Inferior parietal cortex (tissue), 1 donor: ENCODE measurements around the gene ETV4.

Experiments used
- DNase-seq: peaks from one replicate; pipeline ENCODE4 v3.0.0-alpha.2; 2016; ENCODE audit errors: extremely low spot score

Gene ETV4

GRCh38 chr17:43546319-43547188, at the start of gene ETV4:
Gene ETV4, minus strand, starts transcription at chr17:43546340. Its CDS starts 723 bp downstream, at chr17:43545617.
- peak; percentile 84 for DNase-seq

DNA sequence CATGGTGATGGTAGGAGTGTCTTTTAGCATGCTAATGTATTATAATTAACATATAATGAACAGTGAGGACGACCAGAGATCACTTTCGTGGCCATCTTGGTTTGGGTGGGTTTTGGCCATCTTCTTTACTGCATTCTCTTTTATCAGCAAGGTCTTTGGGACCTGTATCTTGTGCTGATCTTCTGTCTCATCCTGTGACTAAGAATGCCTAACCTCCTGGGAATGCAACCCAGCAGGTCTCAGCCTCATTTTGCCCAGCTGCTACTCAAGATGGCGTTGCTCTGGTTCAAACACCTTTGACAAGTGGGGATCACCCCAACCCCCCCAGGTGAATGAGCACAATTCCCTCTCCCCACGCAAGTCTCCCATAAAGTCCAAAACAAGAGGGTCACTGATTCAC, 49.3 kb upstream of the ETV4 start:
- no peak for DNase-seq

DNA sequence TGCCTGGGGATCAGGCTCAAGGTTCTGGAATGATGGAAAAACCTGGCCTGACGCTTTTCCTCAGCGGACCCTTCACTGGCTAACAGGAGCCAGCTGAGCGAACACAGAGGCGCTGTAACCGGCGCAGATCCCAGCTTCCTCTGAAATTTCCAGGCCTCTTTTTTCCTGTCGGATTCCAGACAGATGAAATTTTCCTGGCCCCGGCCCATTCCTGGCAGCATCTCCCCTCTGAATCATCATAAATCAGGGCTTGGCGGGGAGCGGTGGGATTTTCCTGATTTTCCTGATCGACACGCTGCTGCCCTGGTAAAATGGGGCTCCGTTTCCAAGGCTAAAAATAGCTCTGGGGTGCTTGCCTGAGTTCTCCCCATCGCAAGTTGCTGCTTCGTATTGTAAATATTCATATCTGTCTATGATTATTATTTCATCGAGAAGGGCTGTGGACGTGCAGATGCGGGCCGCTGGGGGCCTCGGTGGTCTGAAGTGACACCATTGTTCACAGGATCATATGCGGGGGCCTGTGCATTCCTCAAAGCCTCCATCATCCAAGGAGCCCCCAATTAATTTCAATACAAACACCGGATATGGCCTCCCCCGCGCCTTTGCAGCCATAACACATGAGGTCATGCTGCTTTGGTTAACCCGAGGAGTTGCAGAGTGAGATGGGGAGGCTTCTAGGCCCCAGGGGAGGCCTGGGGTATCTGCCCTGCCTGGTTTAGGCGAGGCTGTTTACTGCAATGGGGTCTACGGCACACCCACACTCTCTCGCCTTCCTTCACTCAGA, 45.8 kb upstream of the ETV4 start:
- DNase-seq = no peak

- no peak for DNase-seq
Observed at GRCh38 chr17:43591001-43591400, 44.9 kb upstream of the ETV4 start.

DNA sequence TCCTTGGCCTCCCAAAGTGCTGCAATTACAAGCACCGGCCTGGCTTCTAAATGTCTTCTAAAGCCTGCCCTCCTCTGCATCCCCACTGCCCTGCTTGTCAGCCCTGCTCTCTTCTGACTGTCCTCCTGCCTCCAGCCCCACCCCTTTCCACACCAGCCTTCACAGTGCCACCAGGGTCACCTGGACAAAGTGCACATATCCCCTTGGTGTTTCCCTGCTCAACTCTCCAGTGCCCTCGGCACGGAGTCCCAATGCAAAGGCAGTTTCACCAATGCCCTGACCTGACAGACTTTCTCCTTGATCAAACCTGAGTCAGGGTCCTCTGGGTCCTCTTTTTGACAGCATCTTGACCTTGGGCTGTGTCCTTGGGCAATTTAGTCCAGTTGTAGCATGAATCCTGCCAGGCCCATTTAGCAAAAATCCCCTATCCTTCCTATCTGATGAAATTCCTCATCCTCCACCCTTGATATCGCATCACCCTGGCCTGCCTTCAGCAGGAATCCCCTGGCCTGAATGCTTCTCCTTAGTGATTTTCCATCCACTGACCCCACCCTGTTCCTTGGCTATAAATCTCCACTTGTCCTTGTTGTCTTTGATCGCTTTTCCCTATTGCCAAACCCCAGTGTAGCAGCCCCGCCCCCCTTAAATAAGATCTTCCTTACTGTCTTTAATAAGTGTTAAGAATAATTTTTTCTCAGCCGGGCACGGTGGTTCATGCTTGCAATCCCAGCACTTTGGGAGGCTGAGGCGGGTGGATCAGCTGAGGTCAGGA, 42.7 kb upstream of the ETV4 start:
- DNase-seq = no peak

- DNase-seq = no peak
Observed at GRCh38 chr17:43588121-43588520, 42.0 kb upstream of the ETV4 start.

DNA sequence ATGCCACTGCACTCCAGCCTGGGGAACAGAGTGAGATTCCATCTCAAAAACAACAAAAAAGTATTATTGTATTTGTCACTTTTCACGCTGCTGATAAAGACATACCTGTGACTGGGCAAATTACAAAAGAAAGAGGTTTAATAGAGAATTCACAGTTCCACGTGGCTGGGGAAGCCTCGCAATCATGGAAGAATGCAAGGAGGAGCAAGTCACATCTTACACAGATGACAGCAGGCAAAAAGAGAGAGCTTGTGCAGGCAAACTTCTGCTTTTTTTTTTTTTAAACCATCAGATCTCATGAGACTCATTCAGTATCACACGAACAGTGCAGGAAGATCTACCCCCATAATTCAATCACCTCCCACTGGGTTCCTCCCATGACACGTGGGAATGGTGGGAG, 41.5 kb upstream of the ETV4 start:
- DNase-seq = no peak

GRCh38 chr17:43584666-43585102, 38.5 kb upstream of the ETV4 start:
- no peak for DNase-seq

- DNase-seq = no peak
Observed at GRCh38 chr17:43583332-43583731, 37.2 kb upstream of the ETV4 start.

DNA sequence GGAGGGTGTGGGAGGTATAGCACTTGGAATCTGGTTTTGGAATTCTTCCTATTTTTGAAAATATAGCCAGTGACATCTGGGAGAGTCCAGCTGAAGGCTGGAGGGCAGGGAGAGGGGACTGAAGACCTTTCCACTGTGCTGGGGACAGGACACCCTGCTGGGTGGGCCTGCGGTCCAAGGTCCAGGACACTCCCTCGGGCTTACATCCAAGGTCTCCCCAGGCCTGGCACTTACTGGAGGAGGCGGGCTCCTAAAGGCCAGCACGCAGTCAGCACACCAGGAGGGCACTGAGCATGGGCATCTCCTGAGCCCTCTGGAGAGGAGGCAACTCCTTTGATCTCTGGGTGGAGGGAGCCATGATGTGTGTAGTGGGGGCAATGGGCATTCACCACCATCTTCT, 35.5 kb upstream of the ETV4 start:
- DNase-seq = no peak

DNA sequence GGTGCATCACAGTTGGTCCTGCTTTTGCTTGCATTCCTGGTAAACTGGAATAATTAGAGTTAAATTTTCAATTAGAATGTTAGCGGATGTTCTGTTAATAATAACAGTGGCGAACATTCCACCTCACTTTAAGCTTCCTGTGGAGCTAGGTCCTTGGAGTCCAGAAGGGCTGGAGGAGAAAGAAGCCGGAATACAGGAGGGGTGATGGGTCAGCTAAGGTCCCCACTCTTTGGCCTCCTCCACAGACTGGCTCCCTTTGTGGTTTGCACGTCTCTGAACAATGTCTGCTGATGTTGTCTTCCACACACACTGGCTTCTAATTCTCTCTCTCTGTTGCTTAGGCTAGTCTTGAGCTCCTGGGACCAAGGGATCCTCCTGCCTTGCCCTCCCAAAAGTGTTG, 35.0 kb upstream of the ETV4 start:
- DNase-seq = no peak

- no peak for DNase-seq
Observed at GRCh38 chr17:43579566-43580140, 33.5 kb upstream of the ETV4 start.

DNA sequence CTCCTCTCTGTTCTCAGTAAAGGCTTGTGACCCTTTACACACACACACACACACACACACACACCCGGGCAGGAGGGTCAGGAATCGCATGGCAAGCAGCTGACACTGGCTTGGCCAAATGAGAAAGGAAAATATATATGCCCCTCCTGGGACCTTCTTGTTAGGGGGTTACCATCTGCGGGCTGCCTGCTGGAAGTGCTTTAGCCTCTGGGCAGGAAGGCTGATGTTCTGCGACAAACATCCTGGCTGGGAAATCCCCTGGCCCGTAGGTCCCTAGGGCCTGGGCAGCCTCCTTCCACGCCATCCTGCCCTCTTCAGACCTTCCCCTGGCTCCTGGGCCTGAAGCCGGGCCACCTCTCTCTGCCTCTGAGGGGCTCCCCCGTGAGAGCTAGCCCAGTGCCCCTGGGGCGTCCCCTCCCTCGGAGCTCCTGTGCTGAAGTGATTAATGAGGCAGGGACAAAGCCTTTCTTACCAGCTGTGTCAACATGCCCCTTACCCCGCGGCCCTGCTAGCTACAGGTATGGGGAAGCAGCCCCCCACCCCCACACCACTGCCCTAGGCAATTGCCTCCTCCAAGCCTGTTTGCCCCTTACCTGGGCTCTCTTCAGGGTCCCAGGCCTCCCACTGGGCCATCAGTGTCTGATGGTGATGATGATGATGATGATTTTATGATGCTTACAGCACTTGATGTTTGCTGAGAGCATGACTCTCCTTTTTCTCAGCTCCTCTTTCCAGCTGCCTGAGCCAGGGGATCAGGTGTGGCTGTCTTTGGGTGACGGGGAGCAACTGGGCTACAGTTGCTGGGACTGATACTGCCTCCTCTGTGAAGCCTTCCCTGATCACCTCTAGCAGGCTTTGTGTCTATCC, 32.8 kb upstream of the ETV4 start:
- DNase-seq = no peak

DNA sequence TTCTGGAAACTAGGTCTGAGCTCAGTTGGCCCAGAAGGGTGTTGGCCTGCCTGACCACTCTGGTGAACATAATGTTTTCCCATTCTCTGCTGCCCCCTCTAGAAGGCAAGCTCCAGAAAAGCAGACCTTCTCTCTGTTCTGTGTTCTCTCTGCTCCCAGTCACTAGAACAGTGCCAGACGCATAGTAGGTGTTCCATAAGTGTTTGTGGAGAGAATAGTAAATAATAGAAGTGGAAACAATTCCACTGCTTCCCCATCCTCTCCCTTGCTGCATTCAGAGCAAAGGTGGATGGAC, 32.2 kb upstream of the ETV4 start:
- DNase-seq = no peak

- no peak for DNase-seq
Observed at GRCh38 chr17:43577664-43578403, 31.7 kb upstream of the ETV4 start.

GRCh38 chr17:43576563-43577229, 30.6 kb upstream of the ETV4 start:
- peak; percentile 87 for DNase-seq

DNA sequence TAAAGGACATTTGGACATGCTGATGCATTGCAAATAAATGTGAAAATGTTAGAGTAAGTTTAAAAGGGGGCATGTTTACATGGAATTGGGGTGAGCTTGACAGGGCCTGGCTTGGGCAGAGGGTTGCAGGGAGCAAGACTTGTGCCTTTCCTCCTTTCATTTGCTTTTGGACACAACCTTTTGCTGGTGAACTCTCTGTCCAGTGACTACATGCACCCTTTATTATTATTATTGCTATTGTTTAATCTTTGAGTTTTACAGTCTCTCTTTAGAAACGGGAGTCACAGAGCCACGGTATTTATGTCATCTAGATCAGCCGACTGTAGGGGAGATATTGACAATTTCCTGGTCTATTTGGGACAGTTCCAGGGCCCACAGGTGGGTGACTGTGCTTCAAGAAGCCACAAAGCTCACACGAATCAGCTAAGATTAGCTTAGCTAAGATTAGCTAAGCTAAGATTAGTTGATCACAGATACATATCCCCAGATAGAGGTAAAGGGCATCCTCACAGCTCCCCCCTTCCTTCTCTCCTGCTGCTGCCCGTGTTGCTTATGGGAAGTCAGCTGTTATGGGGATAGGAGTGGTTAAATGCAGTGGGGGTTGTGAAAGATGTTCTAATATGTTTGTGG, 28.9 kb upstream of the ETV4 start:
- no peak for DNase-seq

DNA sequence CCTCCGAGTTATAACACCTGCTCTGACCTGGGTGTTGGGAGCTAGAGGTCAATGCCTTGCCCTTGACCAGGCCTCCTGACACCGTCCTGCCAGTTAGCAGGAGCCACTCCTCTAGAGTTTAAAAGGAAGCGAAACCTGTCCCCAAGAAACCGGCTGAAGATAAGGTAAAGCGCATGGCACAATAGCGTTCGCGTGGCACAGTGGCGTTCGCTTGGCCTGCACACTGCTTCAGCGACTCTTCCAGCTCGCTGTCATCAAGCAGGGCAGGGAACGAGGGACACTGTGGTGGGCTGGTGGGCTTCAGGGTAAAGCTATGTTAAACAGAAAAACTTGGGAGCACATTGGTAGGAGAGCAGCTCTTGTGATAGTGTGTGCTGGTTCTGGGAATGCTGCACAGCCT, 28.2 kb upstream of the ETV4 start:
- no peak for DNase-seq

DNA sequence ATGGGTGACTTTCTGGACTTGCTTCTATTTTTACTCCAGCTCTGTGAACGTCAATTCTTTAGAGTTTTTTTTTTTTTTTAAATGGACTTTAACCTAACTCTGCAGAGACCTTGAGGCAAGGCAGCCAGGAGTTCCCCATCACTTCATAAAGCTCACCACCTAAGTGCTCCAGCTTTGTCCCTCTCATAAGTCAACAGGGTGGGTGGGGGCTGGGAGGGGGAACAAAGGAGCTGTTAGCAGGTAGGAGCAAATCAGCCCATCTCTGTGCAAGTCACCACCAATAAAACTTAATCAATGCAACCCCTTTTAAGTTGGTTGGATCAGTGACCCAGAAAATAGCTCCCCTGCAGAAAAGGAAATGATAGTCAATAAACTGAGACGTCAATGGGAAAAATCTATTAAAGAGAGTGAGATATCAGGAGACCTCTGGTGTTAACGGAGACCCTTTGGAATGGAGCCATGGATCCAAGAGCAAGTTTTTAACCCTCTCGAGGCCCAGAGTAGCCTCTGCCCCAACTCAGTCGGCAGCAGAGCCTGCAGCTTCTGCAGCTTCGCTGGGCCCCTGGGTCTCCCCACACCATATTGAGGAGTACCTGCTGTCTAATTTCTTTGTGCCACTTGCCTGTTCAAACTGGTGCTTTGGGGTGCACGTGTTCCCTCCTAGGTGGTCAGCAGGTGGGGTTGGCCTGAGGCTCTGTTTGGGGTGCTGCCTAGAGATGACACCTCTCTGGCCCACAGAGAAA, 27.6 kb upstream of the ETV4 start:
- DNase-seq = no peak
